Motor neuron (in vitro differentiated cells): ENCODE measurements around the gene IQCC. TPM values are rescaled to one million over a fixed set of nuclear protein-coding genes. Genes with fewer than 3 reads are reported as not detected.
"Not testable (repeated sequence)": the region's sequence is repeated elsewhere in the genome, so short reads cannot be mapped to it uniquely, and the experiment has no call there.

Experiments used
- ATAC-seq, 8 experiments: fragments of 200-7000 bp; cut with Tn5 transposase; replicated peaks in 6 of 8; 2 replicates each; pipeline ENCODE4 v1.8.0; 2021; ENCODE audit warnings: mild to moderate bottlenecking in 8 of 8, moderate library complexity in 8 of 8
- H3K27ac ChIP-seq, 2 donors: fragments of 250-450 bp; sonication (Bioruptor Pico); 2 replicates each; pipeline ENCODE4 v1.9.0; 2021; ENCODE audit warnings: antibody characterized with exemption in 2 of 2, mild to moderate bottlenecking in 2 of 2, moderate library complexity in 1 of 2
- H3K4me1 ChIP-seq, 2 donors: fragments of 250-450 bp; sonication (Bioruptor Pico); replicated peaks in 1 of 2; 2 replicates each; pipeline ENCODE4 v1.6.1; 2021; ENCODE audit warnings: antibody characterized with exemption in 2 of 2, mild to moderate bottlenecking in 2 of 2, moderate library complexity in 1 of 2
- H3K4me3 ChIP-seq, 5 donors: fragments of 250-450 bp; sonication (Bioruptor Pico); 2 replicates each; pipeline ENCODE4 v1.9.0; 2021; ENCODE audit warnings: antibody characterized with exemption in 5 of 5, mild to moderate bottlenecking in 5 of 5, moderate library complexity in 4 of 5
- WGBS, 10 experiments: fragments of 450-650 bp; shearing (Covaris generic); methylation state at CpG; one replicate each; pipeline ENCODE4 v1.0.0; 2022; 5-methylcytosine and 5-hydroxymethylcytosine counted together
- in situ Hi-C, 9 experiments: fragments of 400-800 bp; cut with MboI; loops; one replicate each; pipeline ENCODE4 v1.15.0; 2021; ENCODE audit warnings: low sequenced_read_pairs in 9 of 9, low pct_unique_long_range_greater_than_20kb in 2 of 9; ENCODE audit not compliant: unreplicated experiment in 9 of 9
- total RNA-seq, 8 experiments: library from RNA; unstranded; fragments of 300-600 nt; gene quantifications; 2 replicates each; pipeline versions ENCODE4 v1.2.3 to v1.2.4, GENCODE V29; 2022

The IQCC gene
- 10 to 100 TPM in 1 of 8 experiments, 1 to 10 TPM in 6, under 1 TPM in 1; 0.97 to 13.7 (median 6.7) TPM for total RNA-seq

DNA sequence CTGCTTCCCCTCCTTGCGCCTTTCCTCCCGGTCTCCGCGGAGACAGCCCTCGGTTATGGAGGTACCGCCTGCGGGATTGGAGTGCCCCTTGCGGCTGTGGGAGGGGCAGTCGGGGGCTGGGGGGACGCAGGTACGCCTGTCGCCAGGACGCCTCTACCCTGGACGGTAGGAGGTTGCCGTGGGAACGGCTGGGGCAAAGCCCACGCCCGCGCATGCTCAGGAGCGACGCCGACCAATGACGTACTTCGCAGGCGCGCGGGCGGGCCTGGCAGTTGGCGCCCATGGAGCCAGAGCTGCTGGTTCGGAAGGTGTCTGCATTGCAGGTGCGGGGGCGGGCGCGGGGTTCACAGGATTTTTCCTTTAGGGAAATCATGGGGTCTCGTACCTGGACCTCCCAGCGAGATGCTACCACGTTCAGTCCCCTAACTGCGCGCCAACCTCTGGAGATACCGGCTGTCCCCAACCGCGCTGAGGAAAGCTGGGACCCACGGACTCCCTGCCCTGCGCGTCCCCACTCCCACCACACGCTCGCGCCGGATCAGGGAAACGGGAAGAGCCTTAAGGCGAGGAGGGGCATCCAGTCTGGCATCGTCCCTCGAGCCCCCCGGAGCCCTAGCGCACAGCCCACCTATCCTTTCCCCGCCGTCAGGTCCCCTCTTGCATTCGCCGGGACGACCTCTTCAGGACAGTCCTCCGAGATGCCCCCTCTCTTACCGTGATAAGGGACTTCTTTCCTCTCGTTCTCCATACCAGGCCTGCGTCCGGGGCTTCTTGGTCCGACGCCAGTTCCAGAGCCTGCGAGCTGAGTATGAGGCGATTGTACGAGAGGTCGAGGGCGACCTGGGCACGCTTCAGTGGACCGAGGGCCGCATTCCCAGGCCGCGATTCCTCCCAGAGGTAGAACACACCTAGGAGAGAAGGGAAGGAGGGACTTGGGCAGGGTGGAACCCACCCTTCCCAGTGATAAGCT is at the start of gene IQCC:
Gene IQCC (plus strand): TSS at position 271 of the 970 bp plus-strand sequence. CDS start 11 bp downstream, at position 282.
- in situ Hi-C loops, result no loop called here
- peak within 1 kb of the TSS; percentile 28 to 37 for H3K27ac ChIP-seq
- WGBS, 10 experiments, result 0 to 12% (median 2%) methylated on average over 4 to 18 of the region's 77 CpGs; no CpG with 5 or more reads in 6 of the 10 experiments
- peaks cover 16 to 21% of the 10 kb centered on the region in 2 donors for H3K4me1 ChIP-seq
- ATAC-seq, result peak; percentile 57 to 75 (median 72)
- H3K4me3 ChIP-seq, result peak within 1 kb of the TSS; percentile 46 to 61 (median 52)

DNA sequence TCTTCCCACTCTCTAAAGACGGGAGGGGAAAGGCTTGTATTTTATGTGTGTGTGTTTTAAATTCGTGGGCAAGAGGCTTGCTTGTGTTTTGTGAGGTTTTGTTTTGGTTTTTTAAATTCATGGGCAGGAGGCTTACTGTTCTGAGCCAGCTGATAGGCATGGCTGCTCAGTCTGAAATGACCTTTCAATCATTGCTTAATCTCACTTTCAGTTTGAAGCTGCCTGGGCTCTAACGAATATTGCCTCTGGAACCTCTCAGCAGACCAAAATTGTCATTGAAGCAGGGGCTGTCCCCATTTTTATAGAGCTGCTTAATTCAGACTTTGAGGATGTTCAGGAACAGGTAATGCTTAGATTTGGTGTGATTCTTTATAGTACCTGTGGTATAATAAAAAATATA is 46.3 kb upstream of the IQCC start:
- in situ Hi-C loops, result no loop called here
- WGBS, 10 experiments, result 50 to 97% (median 80%) methylated on average over 1 to 3 of the region's 3 CpGs; no CpG with 5 or more reads in 1 of the 10 experiments
- Histone ChIP-seq H3K27ac (no peak overlapping the region), H3K4me3 (no peak overlapping the region), H3K4me1 (no peaks in the 10 kb centered on the region)
- no peak for ATAC-seq

DNA sequence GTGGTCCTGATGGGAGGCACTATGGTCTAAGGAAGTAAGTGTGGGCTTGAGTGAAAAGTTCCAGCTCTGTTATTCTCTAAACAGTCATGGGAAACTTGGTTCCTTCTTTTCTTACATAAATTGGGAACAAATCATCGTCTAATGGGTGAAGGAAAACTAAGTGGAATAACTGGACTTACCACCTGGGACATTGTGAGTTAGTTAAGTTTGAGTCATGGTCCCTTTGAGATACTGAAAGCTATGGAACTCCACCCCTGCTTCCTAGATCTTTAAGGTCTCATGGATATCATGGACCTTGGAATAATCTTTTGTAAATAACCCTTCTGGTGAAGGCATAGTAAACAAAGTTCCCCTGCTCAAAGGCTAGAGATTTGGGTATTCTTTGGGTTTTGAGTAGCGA is 42.1 kb upstream of the IQCC start:
- H3K4me3 ChIP-seq, result no peak overlapping the region
- ATAC-seq, result no peak
- no peak overlapping the region for H3K27ac ChIP-seq
- 77 to 100% (median 97%) methylated on average over 1 to 2 of the region's 2 CpGs; no CpG with 5 or more reads in 4 of the 10 experiments for WGBS, 10 experiments
- no peaks in the 10 kb centered on the region for H3K4me1 ChIP-seq
- in situ Hi-C loops, result no loop called here

DNA sequence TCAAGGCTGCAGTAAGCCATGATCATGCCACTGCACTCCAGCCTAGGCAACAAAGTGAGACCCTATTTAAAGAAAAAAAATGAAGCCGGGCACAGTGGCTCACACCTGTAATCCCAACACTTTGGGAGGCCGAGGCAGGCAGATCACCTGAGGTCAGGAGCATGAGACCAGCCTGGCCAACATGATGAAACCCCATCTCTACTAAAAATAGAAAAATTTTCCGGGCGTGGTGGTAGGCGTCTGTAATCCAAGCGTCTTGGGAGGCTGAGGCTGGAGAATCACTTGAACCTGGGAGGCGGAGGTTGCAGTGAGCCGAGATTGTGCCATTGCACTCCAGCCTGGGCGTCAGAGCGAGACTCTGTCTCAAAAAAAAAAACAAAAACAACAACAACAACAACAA is 39.8 kb upstream of the IQCC start:
- ATAC-seq, H3K4me3 ChIP-seq, in situ Hi-C loops, H3K4me1 ChIP-seq, H3K27ac ChIP-seq: not testable (repeated sequence)
- WGBS, 10 experiments, result 85 to 100% (median 97%) methylated on average over 2 to 10 of the region's 10 CpGs

DNA sequence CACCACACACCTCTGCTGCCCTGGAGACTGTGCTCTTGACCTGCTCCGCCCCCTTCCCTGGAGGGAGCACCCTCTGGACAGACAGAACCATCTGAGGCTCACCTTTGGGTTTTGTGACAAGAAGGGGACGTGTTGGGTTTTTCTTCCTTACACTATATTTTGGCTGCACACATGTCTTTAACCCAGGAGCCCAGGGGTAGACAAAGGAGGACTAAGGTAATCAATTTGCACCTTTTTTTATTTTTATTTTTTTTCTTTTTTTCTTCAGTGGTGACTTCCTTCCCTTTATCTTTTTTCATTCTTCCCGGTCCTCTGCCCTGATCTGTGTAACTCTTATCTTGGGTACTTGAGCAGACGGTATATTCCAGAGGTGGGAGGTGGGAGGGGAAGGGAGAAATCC is 34.5 kb upstream of the IQCC start:
- in situ Hi-C loops, result no loop called here
- H3K27ac ChIP-seq, result no peak overlapping the region

DNA sequence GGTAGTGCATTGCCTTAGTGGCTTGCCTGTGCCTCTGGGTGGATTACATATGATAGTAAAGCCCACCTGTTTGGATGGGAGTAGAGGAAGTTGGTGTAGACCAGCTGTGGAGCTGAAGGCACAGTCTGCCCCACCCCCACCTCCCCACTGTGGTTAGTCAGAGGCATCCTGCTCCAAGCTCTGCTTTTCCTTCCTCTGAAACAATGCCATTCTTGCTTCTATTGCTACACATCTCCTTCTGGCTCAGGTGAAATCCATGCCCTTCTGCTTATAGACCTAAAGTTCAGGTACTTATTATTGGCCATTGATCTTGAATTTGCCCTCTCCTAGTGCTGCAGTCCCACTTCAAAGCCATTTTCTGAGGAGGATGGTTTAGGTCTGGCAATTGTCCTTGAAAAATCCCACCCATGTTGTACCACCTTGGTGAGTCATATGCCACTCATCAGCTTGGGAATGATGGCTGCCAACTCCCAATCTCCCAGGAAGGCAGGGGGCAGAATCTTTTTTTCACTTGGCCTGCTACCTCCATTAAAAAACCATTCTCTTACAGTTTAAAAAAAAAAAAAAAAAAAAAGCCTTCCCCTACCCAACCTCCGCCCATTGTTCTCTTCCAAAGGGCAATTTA is 32.7 kb upstream of the IQCC start:
- no peak for ATAC-seq
- in situ Hi-C loops, result no loop called here
- 71 to 100% (median 100%) methylated on average over 1 of the region's 1 CpG; no CpG with 5 or more reads in 3 of the 10 experiments for WGBS, 10 experiments

More for the DNA sequence above, 34.5 kb upstream of the IQCC start:
- no peaks in the 10 kb centered on the region for H3K4me1 ChIP-seq
- H3K4me3 ChIP-seq, result no peak overlapping the region
- 84 to 100% (median 94%) methylated on average over 2 to 4 of the region's 4 CpGs for WGBS, 10 experiments
- no peak for ATAC-seq

DNA sequence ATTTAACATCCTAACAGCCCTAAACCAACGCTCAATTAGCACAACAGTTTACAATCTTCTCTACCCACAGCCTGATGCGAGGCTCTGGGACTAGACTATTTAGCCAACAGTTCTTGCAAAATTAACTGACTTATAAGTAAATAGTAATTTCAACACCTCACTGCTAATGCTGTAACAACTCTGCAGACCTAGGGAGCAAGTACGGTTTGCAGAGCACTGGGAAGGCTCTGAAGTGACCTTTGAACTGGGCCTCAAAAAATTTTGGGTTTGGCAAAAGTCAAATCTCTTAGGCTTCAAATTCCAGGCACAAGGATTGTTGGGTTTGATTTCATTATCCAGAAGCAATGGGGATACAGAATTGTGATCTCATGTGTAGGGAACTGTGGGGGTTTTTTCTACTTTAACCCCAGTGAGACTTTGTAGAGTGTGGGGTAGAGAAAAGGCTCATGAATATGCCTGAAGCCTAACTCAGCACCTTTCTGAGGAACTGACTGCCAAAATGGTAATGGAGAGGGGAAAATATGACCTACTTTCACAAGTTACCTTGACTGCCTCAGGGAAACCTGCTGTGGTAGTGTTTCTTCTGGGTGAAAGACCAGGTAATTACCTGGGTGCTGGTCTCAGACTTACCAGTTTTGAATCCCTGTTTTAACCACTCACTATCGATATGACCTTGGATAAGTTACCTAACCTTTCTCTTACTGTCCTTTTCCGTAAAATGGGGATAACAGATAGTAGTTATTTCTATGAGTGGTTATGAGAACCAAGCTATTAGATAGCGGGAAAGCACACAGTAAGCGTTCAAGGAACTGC is 26.9 kb upstream of the IQCC start:
- 69 to 100% (median 83%) methylated on average over 1 to 7 of the region's 7 CpGs; no CpG with 5 or more reads in 1 of the 10 experiments for WGBS, 10 experiments
- Histone ChIP-seq H3K4me3 (peak overlapping the region in 4 of 5 donors; percentile 44 to 66 (median 59)), H3K4me1 (peaks cover 25 to 29% of the 10 kb centered on the region in 2 donors), H3K27ac (peak overlapping the region; percentile 88 to 94)
- in situ Hi-C loops, result no loop called here
- ATAC-seq, result no peak

More for the DNA sequence above, 32.7 kb upstream of the IQCC start:
- Histone ChIP-seq H3K4me3 (no peak overlapping the region), H3K4me1 (no peaks in the 10 kb centered on the region), H3K27ac (no peak overlapping the region)

DNA sequence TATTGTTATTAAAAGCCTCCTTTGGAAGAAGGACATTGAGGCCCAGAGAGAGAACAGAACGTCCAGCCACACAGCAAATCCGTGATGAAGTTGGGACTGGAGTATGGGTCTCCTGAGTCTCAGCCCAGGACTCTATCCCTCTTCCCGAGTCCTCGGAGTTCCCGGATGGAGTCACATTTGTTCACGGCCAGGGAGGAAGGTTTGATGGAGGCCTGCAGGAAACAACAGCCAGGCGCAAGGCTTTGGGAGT is 26.4 kb upstream of the IQCC start:
- in situ Hi-C loops, result no loop called here
- Histone ChIP-seq H3K27ac (peak overlapping the region; percentile 88 to 94), H3K4me3 (peak overlapping the region; percentile 44 to 66 (median 62)), H3K4me1 (peaks cover 25 to 29% of the 10 kb centered on the region in 2 donors)
- ATAC-seq, result peak in 4 of 8 experiments; percentile 1 to 8 (median 4)
- WGBS, 10 experiments, result 0 to 60% (median 38%) methylated on average over 1 to 7 of the region's 7 CpGs; no CpG with 5 or more reads in 2 of the 10 experiments

DNA sequence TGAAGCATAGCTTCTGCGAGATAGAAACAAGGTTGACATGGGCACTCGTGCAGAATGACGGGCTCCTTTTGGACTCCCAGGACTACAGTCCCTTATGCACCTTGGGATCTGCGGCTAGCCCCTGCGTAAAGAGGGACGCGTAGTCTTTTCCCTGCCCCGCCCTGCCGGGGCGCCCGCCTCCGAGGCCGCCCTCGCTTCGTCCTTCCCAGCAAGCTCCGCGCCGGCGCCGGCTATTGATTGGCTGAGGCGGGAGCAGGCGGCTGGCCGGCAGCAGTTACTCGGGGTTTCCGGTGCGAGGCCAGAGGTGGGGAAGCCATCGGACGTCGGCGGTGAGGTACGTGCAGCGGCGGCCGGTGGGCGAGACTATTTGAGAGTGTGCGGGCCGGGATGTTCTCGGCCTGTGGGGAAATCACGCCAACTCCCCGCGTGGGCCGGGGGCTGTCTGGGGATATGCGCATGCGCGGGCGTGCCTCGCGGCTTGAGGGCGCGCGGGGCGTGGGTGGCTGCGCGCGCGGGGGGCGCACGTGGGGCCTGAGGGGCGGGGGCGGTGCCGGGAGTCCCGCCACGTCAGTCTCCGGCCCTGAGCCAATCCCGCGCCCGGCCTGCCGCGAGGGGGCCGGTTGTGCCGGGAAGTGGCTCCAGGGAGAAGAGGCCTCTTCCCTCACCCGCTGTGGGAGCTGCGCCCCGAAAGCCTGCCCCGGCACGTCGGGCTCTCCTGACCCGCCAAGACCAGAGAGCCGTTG is 25.9 kb upstream of the IQCC start, which contains the start of gene TXLNA:
Gene TXLNA (plus strand): TSS at position 233 of the 743 bp plus-strand sequence. CDS start 671 bp downstream, outside the sequence.
- Histone ChIP-seq H3K4me1 (peaks cover 25 to 29% of the 10 kb centered on the region in 2 donors), H3K4me3 (peak within 1 kb of the TSS; percentile 44 to 66 (median 62)), H3K27ac (peak within 1 kb of the TSS; percentile 88 to 94)
- peak; percentile 73 to 91 (median 90) for ATAC-seq
- WGBS, 10 experiments, result 0 to 7% (median 0%) methylated on average over 2 to 15 of the region's 79 CpGs; no CpG with 5 or more reads in 4 of the 10 experiments
- in situ Hi-C loops, result no loop called here

DNA sequence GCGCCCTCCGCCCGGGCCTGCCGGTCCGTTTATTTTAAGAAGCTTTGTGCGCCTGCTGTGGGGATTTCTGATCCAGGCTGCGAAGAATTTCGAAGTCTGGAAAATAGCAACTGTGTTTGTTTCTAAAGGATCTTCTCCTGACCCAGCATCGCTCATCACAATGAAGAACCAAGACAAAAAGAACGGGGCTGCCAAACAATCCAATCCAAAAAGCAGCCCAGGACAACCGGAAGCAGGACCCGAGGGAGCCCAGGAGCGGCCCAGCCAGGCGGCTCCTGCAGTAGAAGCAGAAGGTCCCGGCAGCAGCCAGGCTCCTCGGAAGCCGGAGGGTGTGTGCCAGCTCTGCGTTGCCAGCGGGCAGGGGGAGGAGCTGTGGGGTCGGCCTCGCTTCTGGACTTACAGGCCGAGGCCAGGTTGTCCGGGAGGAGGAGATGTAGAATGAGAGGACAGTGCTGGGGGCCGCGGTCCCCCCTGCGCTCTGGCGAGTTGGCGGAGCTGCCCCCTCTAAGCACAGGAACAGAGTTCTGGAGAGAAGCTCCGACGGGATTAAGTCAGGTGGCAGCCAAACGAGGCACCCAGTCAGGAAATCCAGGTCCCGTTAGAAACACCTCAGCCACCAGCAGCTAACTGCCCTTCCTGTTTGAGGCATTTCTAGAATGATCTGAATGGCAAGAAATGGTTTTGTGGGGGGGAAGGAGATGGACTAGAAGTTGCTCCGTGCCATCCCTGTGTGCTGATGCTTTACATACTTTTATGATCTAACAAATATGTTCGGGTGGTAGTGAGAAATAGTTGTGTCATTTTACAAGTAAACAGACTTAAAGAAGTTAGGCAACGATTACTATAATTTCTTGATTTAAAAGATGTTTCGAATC is 25.0 kb upstream of the IQCC start:
- Histone ChIP-seq H3K27ac (peak overlapping the region; percentile 88 to 94), H3K4me3 (peak overlapping the region; percentile 44 to 66 (median 62)), H3K4me1 (peaks cover 25 to 29% of the 10 kb centered on the region in 2 donors)
- WGBS, 10 experiments, result 0 to 68% (median 12%) methylated on average over 2 to 27 of the region's 36 CpGs
- ATAC-seq, result peak; percentile 35 to 50 (median 38)
- in situ Hi-C loops, result no loop called here

DNA sequence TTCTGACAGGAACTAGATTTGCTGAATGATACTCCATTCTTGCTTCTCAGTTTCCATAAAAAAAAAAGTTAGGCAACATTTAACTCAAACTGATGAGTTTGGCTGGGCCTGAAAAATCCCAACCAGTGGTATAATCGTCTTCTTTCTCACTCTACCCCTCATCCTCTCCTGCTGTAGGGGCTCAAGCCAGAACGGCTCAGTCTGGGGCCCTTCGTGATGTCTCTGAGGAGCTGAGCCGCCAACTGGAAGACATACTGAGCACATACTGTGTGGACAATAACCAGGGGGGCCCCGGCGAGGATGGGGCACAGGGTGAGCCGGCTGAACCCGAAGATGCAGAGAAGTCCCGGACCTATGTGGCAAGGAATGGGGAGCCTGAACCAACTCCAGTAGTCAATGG is 24.4 kb upstream of the IQCC start:
- WGBS, 10 experiments, result 0 to 87% (median 51%) methylated on average over 2 to 9 of the region's 9 CpGs; no CpG with 5 or more reads in 2 of the 10 experiments
- H3K4me3 ChIP-seq, result peak overlapping the region; percentile 44 to 66 (median 62)
- H3K27ac ChIP-seq, result no peak overlapping the region
- peaks cover 25 to 32% of the 10 kb centered on the region in 2 donors for H3K4me1 ChIP-seq
- in situ Hi-C loops, result no loop called here
- no peak for ATAC-seq
